Gastroesophageal sphincter (tissue), 4 donors: Measurements from ENCODE around the gene PLA2G5. TPM values are rescaled to one million over a fixed set of nuclear protein-coding genes. Genes with fewer than 3 reads are reported as not detected.

ENCODE experiments used
- ATAC-seq: fragments of 150-250 bp; one replicate; pipeline ENCODE4 v1.9.1; 2016; ENCODE audit warnings: mild to moderate bottlenecking, moderate library complexity
- H3K27ac ChIP-seq, 4 donors: fragments of 200-600 bp; sonication (generic) in 3 of 4; 1 replicate in 3 of 4; 2 replicates in 1 of 4; pipeline ENCODE4 v1.5.1; 2016 to 2019
- H3K27me3 ChIP-seq: fragments of 200-600 bp; sonication (generic); one replicate; pipeline ENCODE4 v1.5.1; 2019
- H3K36me3 ChIP-seq, 2 donors: fragments of 200-600 bp; sonication (generic); one replicate each; pipeline ENCODE4 v1.5.1; 2019; ENCODE audit warnings: control low read depth in 1 of 2
- H3K4me1 ChIP-seq, 3 donors: fragments of 200-600 bp; sonication (generic); 1 replicate in 2 of 3; 2 replicates in 1 of 3; pipeline ENCODE4 v1.5.1; 2016 to 2019; ENCODE audit warnings: control low read depth in 2 of 3
- H3K4me3 ChIP-seq, 2 donors: fragments of 200-600 bp; sonication (generic); one replicate each; pipeline ENCODE4 v1.5.1; 2019; ENCODE audit warnings: mild to moderate bottlenecking in 1 of 2, moderate library complexity in 1 of 2
- H3K9me3 ChIP-seq, 3 donors: fragments of 200-600 bp; sonication (generic); one replicate each; pipeline ENCODE4 v1.5.1; 2017 to 2019; ENCODE audit warnings: control low read depth in 2 of 3
- CTCF ChIP-seq, 4 experiments: fragments of 200-600 bp in 2 of 4; fragments of 450-650 bp in 2 of 4; sonication (generic) in 1 of 4; IDR thresholded peaks; one replicate each; pipeline ENCODE4 v1.5.1; 2017 to 2019; ENCODE audit warnings: antibody characterized with exemption in 4 of 4, mild to moderate bottlenecking in 2 of 4, moderate library complexity in 2 of 4
- EP300 ChIP-seq: sonication (generic); formaldehyde crosslinking; IDR thresholded peaks from one replicate; pipeline ENCODE4 v1.6.1; 2017; ENCODE audit warnings: antibody characterized with exemption, mild to moderate bottlenecking
- POLR2A ChIP-seq, 2 donors: fragments of 450-650 bp; IDR thresholded peaks; one replicate each; pipeline ENCODE4 v1.6.1; 2017; ENCODE audit warnings: antibody characterized with exemption in 2 of 2, mild to moderate bottlenecking in 2 of 2, moderate library complexity in 1 of 2
- POLR2AphosphoS5 ChIP-seq: sonication (generic); formaldehyde crosslinking; IDR thresholded peaks from one replicate; pipeline ENCODE4 v1.6.1; 2017; ENCODE audit warnings: antibody characterized with exemption
- WGBS, 2 donors: methylation state at CpG; one replicate each; pipeline ENCODE4 v1.1.5; 2018; ENCODE audit warnings: low coverage in 1 of 2; 5-methylcytosine and 5-hydroxymethylcytosine counted together
- total RNA-seq, 4 donors: library from RNA; depleted of rRNA; stranded (reverse); fragments of >200 nt; gene quantifications; one replicate each; pipeline ENCODE4 v1.1.0, GENCODE V29; 2016

Gene PLA2G5
- total RNA-seq, 4 donors from 2014 or later = 8.8 to 47.1 (median 23.4) TPM

- Histone ChIP-seq H3K9me3 (no peaks in the 10 kb centered on the region), H3K36me3 (no peaks in the 10 kb centered on the region), H3K27me3 (peaks cover 5% of the 10 kb centered on the region), H3K27ac (no peak overlapping the region), H3K4me1 (no peaks in the 10 kb centered on the region), H3K4me3 (no peak overlapping the region)
- no peak for ATAC-seq
- WGBS, 2 donors = 99 to 100% methylated on average over 4 to 5 of the region's 5 CpGs
- TF ChIP-seq POLR2A (IDR thresholded peaks at IDR 0.05) (no peak), CTCF (IDR thresholded peaks at IDR 0.05) (no peak), EP300 (no peak)
Observed at GRCh38 chr1:20111452-20111851, 41.5 kb downstream of the PLA2G5 start.

- H3K4me3 ChIP-seq = no peak overlapping the region
- no peak for ATAC-seq
- no peaks in the 10 kb centered on the region for H3K36me3 ChIP-seq
- no peak for TF ChIP-seq POLR2A (IDR thresholded peaks at IDR 0.05)
- no peak for TF ChIP-seq EP300
- H3K27me3 ChIP-seq = peaks cover 5% of the 10 kb centered on the region
- no peak overlapping the region for H3K27ac ChIP-seq
- whole genome bisulfite sequencing, 2 donors = 90% methylated on average over 2 of the region's 3 CpGs; no CpG with 5 or more reads in 1 of the 2 donors
- no peaks in the 10 kb centered on the region for H3K4me1 ChIP-seq
- H3K9me3 ChIP-seq = no peaks in the 10 kb centered on the region
Observed at GRCh38 chr1:20112279-20113000, 42.4 kb downstream of the PLA2G5 start.

- no peak overlapping the region for H3K4me3 ChIP-seq
- H3K9me3 ChIP-seq = no peaks in the 10 kb centered on the region
- no peak for ATAC-seq
- no peak overlapping the region for H3K27ac ChIP-seq
- no peaks in the 10 kb centered on the region for H3K36me3 ChIP-seq
- TF ChIP-seq CTCF (IDR thresholded peaks at IDR 0.05) (no peak), POLR2AphosphoS5 (no peak), POLR2A (IDR thresholded peaks at IDR 0.05) (no peak), EP300 (no peak)
- 65% methylated on average over 8 of the region's 15 CpGs; no CpG with 5 or more reads in 1 of the 2 donors for WGBS, 2 donors
- peaks cover 5% of the 10 kb centered on the region for H3K27me3 ChIP-seq
- no peaks in the 10 kb centered on the region for H3K4me1 ChIP-seq
Observed at GRCh38 chr1:20114021-20114648, 44.1 kb downstream of the PLA2G5 start.

GRCh38 chr1:20115479-20115878 lies 45.5 kb downstream of the PLA2G5 start:
- no peaks in the 10 kb centered on the region for H3K9me3 ChIP-seq
- no peak for TF ChIP-seq EP300
- TF ChIP-seq POLR2A (IDR thresholded peaks at IDR 0.05) = no peak
- no peak for TF ChIP-seq CTCF (IDR thresholded peaks at IDR 0.05)
- no peak for TF ChIP-seq POLR2AphosphoS5
- no peaks in the 10 kb centered on the region for H3K4me1 ChIP-seq
- H3K4me3 ChIP-seq = no peak overlapping the region
- 85 to 86% methylated on average over 1 to 3 of the region's 4 CpGs for whole genome bisulfite sequencing, 2 donors
- no peaks in the 10 kb centered on the region for H3K36me3 ChIP-seq
- ATAC-seq = no peak
- no peak overlapping the region for H3K27ac ChIP-seq
- peaks cover 5% of the 10 kb centered on the region for H3K27me3 ChIP-seq

GRCh38 chr1:20115916-20116315 lies 45.9 kb downstream of the PLA2G5 start:
- Histone ChIP-seq H3K27ac (no peak overlapping the region), H3K27me3 (peaks cover 5% of the 10 kb centered on the region), H3K9me3 (no peaks in the 10 kb centered on the region), H3K36me3 (no peaks in the 10 kb centered on the region), H3K4me1 (no peaks in the 10 kb centered on the region), H3K4me3 (no peak overlapping the region)
- ATAC-seq = no peak
- 71 to 96% methylated on average over 3 to 4 of the region's 7 CpGs for WGBS, 2 donors
- TF ChIP-seq CTCF (IDR thresholded peaks at IDR 0.05) = no peak
- TF ChIP-seq EP300 = no peak
- no peak for TF ChIP-seq POLR2AphosphoS5
- TF ChIP-seq POLR2A (IDR thresholded peaks at IDR 0.05) = no peak
